Fibroblast of peridontal ligament (primary cell): ENCODE data around the gene PRDM15.

Experiments used
- DNase-seq: peaks from one replicate; pipeline ENCODE4 v3.0.0-alpha.2; 2010; ENCODE audit errors: extremely low read depth

PRDM15 gene

DNA sequence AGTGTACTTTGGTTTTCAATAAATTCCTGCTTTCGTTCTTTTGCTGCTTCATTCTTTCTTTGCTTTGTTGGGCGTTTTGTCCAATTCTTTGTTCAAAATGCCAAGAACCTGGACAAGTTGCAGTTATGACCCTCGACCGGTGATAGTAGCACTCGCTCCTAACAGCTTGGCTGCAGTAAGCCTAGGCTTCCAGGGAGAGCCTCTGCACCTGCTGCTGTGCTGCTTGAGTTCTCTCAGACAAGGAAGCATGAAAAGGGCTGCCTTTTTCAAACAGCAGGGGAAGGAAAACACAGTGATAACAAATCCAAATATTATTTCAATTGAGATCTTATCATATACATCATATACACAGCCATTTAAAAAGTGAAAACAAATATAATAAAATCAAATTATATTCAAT lies 99.5 kb downstream of the PRDM15 start:
- no peak for DNase-seq

DNA sequence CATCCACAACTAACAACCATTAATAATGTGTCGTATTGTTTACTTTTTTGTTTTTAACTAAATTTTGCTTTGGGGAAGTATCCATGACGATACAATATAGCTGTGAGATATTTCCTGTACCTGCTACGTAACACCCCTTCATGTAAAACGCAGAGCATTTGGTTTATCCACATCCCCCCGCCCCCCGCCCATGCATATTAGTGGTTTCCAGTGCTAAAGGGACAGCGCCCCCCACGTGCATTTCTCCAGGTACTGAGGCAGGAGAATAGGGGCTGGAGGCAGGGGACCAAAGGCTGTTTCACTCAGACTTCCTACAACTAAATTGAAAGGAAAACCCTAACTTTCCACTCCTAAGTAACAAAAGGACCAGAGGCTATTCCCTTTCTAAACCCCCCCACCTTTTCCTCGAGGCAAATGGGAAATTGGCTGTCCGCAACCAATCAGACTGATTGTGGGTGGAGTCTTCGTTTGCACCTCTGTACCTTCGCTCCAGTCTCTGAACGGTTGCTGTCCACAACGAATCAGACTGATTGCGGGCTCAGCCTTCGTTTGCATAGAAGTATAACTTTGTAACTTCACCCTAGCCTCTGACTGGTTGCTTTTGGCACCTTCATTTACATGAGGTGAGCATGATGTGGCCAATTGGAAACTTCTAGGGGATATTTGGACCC lies 100.1 kb downstream of the PRDM15 start:
- DNase-seq, result no peak

DNA sequence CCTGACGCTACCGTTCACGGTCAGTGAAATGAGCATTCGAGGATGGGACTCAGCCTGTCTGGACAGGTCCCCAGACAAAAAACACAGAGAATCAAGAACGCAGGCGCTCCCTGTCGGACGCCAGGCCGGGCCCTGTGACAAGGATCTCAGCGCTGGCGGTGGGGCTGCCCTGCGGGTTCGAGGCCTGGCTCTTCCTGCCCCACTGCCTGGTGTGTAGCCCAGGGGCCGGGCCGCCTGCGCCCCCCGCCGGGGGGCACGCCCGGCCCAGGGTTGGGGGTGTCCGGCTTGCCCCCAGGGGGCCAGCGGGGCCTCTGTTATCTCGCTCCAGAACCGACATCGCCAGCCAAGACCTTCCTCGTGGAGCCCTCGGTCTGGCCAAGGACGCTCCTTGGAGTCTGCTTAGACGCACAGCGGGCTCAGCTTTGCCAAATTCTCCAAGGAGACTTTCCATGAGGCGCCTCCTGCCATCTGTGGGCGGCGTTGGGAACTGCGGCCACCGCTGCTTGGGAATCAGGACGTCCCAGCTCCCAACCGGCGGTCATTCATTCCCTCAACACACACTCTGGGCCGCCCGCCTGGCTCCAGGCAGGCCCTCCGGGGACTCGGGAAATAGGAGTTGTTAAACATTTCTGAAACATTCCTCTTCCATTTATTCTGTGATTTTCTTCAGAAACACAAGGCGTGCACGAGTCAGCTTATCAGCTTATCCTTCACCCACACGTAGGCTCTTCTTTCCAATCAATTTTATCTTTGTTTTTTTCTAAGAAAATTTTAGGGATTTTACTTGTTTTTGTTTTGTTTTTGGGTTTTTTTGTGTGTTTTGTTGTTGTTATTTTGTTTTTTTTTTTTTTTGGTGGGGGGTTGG lies 101.0 kb downstream of the PRDM15 start:
- peak; percentile 92 for DNase-seq

DNA sequence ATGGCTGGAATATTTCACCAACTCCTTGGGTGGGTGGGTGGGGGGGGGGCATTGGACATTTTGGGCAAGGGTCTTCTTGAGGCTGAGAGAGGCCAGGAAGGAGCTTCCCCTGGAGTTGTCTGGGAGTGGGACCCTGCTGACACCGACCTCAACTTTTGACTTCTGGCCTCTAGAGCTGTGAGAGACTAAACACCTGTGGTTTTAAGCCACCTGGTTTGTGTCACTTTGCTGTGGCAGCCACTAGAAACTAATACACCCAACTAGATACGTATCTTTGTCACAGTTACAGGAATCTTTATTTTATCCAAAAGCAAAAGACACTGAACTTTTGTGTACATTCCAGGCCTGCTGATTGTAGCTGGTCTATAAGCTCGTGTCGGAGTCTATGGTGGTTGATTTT lies 102.4 kb downstream of the PRDM15 start:
- no peak for DNase-seq

DNA sequence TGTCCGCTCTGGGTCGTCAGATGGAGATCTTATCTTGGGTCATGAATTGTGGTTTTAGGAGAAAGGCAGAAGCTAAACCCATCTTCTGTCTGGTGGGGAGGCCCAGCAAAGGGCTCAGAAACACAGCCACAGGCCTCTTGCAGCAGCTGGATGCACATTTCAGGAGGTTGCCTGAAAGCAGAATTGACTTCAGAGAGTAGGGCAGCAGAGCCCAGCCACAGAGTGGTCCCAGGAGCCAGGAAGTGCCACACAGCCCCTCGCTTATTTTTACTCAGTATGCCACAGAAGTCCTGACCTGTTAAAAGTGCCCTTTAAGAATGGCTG lies 104.0 kb downstream of the PRDM15 start:
- no peak for DNase-seq

DNA sequence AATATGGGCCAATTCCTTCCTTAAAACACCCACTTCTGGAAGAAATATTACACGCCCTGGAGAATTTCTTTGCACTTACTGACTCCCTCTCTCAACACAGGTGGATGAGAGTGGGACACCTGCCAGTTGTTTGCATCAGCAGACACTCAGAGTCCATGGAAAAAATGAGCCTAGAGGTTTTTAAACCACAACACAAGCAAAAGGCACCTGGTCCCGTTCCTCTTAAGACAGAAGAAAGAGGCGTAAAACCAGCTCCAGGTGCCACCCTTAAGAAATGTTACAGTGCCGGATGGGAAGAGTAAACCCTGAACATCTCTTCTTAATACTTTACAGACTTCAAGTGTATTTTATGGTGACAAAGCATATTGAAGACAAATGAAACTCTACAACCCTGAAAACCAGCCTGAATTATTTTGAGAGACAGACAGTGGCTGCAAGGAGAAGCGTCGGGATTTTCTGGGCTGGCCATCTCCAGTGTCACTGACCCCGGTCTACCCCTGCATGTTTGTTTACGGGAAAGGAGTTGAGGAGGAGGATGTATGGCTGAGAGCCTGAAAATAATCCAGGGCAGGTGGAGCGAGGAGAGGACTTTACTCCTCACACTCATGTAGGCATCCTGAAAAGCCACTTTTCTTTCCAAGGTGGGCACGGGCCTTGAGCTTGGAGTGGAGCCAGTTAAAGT lies 104.5 kb downstream of the PRDM15 start:
- DNase-seq, result no peak

DNA sequence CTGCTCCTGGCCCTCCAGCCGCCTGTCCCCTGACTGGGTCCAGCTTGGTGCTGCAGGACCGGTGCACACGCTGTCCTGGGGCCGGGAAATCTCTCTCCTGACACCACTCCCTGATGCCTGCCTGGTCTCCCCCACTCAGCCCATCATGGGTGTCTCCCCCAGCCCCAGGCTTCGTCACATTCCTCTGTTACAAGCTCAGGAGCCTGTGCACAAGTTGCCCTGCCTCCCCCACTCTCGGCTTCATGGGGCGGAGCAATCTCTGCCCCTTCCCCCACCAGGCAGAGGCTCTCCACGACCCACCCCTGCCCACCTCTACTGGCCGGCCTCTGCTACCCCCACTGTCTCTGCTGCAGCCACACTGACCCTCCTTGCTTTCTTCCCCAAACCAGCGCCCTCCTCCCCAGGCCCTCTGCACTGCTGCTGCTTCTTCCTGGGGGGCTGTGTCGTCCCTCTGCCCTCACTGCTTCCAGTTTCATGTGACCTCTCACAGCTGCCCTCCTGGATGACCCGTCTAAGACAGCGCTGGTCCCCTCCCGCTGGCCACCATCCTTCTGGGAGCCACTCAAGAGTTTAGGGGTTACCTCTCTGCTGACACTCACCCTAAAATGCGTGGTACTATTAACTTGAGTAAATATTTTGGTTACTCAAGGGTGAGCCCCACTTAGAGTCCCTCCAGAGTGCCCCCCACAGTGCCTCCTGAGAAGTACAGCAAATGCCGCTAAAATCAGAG lies 106.6 kb downstream of the PRDM15 start:
- DNase-seq, result no peak

DNA sequence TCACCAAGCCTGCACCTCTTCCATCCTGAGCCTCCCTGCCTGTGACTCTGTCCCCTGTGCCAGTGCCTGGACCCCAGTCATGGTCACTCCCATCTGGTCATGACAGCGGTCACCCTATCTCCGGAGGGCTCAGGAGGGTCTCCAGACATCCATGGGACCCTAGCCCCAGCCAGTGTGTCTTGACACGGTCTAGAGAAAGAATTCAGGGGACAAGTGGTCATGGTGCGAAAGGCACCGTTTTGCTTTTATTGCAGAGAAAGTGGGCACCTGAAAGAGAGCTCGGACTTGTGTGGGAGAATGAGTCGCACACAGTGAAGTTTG lies 107.6 kb downstream of the PRDM15 start:
- DNase-seq, result no peak

DNA sequence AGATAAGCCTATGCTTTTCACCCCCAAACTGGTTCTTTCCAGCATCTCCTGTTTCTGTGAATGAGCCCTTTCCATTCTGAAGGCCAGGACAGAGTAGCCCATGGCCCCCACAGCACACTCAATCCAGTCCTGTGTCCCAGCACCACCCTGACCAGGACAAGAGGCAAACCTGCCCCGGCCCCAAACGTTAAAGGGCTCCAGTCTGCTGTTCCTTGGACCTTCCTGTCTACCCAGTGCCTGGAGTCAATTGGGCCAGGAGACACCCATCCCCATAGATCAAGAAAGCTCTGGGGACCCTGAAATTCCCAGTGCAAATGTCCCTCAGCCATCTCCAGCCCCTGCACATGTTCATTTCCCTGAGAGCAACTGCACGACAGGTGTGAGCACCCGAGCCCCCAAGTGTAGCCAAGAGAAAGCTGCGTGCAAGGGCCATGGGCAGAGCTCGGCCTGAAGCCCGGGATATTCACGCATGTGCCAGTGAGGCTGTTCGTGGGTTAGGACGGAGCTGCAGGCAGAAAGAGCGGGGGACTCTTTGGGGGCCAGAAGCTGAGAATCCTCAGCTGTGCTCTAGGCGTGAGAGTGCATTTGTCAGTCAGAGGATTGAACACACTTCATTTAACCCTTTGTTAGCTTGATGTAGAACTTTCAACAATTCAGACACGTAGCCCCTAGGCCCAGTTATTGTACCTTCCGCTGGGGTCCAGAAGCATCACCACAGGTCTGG lies 108.1 kb downstream of the PRDM15 start:
- no peak for DNase-seq

DNA sequence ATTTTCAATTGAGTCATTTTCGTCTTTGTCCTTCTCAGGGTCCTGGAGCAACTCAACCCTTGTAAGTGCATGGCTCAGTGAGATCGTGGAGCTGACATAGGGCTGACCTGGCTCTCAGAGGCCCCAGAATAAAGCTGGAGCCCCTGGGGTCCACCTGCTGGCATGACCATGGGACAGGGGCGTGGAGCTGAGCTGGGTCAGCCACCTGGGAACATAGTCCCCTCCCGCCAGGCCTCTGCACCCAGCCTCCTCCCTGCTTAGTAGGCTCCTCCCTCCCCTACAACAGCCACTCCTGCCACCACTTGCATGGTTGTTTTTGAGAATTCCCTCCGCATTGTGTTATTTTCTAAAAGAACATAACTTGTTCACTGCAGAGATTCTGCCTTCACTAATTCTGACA lies 109.2 kb downstream of the PRDM15 start:
- DNase-seq, result no peak

DNA sequence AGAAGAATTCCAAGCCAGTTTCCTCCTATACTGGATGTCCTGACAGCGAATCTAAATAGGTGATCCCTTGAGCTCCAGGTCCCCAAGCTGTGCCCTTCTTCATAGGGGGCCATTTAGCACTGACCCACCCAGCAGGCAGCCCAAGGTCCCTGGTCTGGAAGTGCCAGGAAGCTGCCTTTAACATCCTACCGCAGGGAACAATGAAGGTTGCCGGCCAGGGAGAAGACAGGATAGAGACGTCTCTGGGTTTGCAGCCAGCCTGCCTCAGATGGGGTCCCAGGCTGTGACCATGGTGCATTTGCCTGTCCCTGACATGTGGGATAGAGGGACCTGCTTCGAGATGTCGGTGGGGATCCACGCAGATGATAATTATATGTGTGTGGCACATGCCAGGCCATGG lies 109.6 kb downstream of the PRDM15 start:
- DNase-seq, result no peak

DNA sequence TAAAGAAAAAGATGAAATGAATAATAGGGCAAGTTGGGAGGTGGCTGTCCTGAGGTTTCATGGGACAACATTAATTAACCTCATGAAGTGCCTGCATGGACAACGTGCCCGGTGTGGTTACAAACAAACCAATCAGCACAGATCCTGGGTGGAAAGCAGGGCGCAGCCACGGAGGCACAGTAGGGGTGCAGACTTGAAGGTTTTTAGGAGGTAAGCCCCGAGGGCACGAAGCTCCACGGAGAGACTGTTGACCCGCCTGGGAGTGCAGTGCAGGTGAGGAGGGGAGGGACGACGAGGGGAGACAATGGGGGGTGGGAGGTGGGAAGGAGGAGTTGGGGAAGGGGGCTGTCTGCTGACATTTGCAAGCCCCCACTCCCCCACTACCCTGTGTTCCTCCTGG lies 110.0 kb downstream of the PRDM15 start:
- no peak for DNase-seq

DNA sequence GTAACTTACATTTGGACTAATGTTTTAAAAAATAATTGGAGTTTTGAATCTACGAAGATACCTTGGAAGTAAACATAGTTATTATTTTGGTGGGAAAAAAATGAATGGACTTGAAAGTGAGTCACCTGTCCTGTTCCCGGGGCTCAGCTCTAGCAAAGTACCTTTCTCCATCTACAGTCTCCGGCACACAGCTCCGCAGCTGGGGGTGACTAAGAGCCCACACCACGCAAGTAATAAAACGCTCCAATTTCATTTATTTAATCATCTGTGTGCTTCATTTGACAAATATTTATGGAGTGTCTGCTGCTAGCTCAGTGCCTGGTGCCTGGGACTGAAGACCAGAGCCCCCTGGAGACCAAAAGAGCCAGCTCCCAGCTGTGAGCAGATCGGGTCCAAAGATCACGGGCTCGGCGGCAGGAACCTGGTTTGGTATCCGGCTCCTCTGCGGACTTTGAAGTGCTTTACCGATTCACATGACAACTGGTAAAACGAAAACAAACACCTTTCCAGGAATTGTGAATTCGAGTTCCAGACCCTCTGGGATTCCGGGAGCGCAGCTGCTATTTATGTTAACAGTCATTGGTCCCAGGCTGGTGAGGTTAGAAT lies 110.6 kb downstream of the PRDM15 start:
- peak; percentile 58 for DNase-seq

DNA sequence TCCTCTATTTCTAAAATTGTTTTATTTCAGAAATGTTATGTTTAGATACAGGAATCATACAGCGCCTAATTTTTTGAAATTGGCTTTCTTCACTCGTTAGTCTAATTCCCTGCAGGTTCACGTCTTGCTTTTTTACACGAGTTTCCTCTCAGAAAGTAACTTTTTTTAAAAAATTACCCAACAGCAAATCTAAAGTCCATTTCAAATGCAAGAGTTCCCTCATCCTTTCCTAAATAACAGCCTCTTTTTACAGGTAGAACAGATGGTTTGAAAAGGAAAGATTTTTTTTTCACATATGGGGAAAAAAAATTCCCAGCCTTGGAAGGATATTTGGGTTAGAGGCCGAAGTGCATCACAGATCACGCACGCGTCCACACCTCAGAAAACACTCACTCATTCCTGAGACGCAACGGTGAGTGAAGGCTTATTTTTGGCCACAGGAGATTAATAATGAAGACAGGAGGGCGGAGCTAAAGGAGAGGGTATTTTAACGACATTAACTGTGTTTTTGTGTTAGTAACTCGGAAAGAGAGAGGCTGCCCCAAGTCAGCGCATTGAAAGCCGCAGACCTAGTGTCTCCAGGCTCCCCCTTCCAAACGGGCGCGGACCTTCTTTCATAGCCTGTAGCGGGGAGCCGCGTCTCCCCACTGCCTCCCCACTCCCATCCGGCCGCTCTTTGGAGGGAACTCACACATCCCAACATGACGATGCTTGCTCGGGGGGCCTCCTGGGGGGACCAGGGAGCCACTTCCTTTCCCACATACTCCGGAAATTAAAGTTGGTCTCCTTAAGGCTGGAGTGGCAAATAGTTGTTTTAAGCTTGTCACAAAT lies 111.3 kb downstream of the PRDM15 start:
- no peak for DNase-seq

DNA sequence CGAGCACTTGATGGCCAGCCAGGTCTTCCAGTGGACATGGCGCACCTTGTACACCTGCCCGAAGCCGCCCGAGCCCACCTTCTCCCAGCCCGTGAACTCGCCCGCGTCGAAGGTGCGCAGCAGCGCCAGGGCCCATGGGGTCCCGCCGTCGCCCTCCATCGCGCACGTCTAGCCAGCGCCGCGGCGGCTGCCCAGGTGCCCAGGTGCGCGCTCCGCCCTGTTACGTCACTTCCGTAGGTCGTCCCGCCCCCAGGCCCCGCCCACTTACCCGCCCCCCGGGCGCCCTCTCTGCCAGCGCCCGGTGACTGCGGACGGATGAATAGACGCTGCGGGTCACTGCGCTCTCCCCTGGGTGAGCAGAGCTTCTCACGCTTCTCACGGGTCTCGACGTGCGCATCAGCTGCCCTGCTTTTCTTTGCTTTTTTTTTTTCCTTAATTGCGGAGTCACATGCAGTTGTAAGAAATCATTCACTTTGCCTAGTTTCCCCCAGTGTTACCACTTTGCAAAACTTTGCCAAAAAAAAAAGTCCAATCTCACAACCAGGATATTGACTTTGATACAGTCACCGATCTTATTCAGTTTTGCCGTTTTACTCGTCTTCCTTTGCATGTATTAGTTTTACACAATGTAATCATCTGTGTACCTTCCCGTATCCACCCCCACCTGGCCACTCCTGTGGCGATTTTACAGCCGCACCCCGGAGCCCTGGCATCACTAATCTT lies 112.1 kb downstream of the PRDM15 start, which contains the start of gene RIPK4:
RIPK4 (minus strand) TSS at position 170 of the 723 bp plus-strand sequence; CDS start at position 159, 11 bp downstream.
- peak; percentile 25 for DNase-seq

DNA sequence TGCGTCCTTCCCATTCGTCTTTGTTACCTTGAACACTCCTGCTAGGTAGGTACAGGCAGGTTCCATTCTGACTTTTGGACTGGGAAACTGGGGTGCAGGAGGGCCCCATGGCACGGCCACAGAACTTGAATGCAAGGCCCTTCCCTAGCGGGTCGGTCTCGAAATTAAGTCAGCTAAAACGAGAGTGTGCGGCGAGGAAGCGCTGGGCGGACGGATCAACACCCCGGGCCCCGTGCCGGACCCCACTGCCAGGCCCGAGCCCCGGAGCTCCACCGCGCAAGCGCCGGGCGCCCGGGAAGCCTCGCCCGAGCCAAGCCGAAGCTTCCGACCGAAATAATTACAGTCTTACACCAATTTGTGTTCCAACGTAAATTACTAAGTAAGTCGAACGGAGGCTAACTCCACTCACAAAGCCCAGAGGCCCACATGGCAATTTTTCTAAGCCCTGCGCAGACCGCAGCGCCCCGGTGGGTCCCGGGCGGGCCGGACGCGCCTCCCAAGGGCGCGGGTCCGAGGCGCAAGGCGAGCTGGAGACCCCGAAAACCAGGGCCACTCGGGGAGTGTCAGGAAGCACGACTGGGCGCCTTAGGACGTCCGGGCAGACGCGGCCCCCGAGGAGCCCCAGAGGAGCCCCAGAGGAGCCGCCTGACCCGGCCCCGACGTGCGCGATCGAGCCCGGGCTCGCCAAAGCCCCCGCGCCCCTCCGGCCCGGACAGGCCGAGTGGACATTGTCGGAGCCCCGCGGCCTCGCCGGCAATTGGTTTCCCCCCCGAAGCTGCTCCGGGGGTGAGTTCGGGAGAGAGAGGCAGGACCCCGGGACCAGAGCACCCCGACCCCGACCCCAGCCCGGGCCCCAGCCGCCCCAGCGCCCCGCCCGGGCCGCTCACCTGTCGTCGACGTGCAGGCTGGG lies 112.9 kb downstream of the PRDM15 start:
- no peak for DNase-seq

DNA sequence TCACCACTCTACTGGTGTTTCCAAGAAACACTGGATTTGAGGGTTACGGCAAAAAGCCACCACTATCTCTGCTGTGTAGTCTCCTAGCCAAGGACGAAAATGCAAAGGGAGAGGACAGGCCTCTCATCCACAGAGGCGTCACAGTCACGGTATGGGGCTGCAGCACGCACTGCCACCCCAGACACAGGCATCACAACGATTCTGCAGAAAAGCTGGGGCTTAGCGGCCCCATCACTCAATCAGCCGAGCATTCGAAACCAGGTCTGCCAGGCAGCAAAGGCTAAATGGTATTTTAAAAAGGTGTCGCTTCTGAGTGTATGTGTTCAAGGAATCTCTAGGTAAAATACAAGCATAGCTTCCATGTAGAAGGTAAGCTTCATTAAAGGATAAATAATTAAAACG lies 113.7 kb downstream of the PRDM15 start:
- no peak for DNase-seq
